ENCODE results near the gene TEX29.

The TEX29 gene

DNA sequence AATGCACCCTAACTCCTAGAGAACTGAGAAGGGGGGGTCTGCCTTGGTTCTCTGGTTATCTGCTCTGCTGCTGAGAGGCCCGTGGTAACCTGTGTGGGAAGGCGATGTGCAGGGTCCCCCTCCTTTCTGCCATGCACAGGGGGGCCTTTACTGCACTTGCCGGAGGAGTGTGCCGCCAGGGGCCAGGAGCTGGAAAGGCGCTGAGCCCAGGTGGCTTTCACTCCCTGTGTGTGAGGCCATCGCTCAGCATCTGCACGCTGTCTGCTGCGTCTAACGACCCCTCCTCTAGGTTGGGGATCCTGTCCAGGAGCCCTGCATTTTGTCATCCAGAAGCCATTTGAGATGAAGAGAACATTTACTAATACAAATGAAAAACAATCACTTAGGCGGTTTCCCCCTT, 37.0 kb upstream of the TEX29 start:
- H3K27ac ChIP-seq (ENCODE audit: low read length), result no peak overlapping the region
- no peak for TF ChIP-seq EZH2 (IDR thresholded peaks at IDR 0.05; ENCODE audit: borderline replicate concordance, low read depth, low read length, severe bottlenecking)
- TF ChIP-seq, protein P1, sequence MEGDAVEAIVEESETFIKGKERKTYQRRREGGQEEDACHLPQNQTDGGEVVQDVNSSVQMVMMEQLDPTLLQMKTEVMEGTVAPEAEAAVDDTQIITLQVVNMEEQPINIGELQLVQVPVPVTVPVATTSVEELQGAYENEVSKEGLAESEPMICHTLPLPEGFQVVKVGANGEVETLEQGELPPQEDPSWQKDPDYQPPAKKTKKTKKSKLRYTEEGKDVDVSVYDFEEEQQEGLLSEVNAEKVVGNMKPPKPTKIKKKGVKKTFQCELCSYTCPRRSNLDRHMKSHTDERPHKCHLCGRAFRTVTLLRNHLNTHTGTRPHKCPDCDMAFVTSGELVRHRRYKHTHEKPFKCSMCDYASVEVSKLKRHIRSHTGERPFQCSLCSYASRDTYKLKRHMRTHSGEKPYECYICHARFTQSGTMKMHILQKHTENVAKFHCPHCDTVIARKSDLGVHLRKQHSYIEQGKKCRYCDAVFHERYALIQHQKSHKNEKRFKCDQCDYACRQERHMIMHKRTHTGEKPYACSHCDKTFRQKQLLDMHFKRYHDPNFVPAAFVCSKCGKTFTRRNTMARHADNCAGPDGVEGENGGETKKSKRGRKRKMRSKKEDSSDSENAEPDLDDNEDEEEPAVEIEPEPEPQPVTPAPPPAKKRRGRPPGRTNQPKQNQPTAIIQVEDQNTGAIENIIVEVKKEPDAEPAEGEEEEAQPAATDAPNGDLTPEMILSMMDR (IDR thresholded peaks at IDR 0.05; ENCODE audit: borderline replicate concordance, extremely low read depth, low read length, poor library complexity, severe bottlenecking), result no peak
- H3K4me2 ChIP-seq (ENCODE audit: insufficient read depth, low read length), result no peak overlapping the region
- H3K36me3 ChIP-seq (ENCODE audit: insufficient read depth, low read length), result peaks cover 97% of the 10 kb centered on the region
- H3K9me3 ChIP-seq (ENCODE audit: insufficient read depth, low read length, severe bottlenecking), result no peaks in the 10 kb centered on the region
- no peak overlapping the region for H3K4me3 ChIP-seq (ENCODE audit: low read depth in 1 of 2, low read length in 2 of 2)
- H3K9ac ChIP-seq (ENCODE audit: low read depth, low read length), result no peak overlapping the region
- no peaks in the 10 kb centered on the region for H3K27me3 ChIP-seq (ENCODE audit: insufficient read depth, low read length, poor library complexity)
- H4K20me1 ChIP-seq (ENCODE audit: insufficient read depth, low read length), result peaks cover 39% of the 10 kb centered on the region
- ATAC-seq (ENCODE audit: insufficient read depth, low read depth) (no peak), DNase-seq (no peak)
- peaks cover 11% of the 10 kb centered on the region for H3K79me2 ChIP-seq (ENCODE audit: insufficient read depth, low read length)
- no peaks in the 10 kb centered on the region for H3K4me1 ChIP-seq (ENCODE audit: insufficient read depth, low read length)
- no peak overlapping the region for H2AFZ ChIP-seq (ENCODE audit: low read depth, low read length)

DNA sequence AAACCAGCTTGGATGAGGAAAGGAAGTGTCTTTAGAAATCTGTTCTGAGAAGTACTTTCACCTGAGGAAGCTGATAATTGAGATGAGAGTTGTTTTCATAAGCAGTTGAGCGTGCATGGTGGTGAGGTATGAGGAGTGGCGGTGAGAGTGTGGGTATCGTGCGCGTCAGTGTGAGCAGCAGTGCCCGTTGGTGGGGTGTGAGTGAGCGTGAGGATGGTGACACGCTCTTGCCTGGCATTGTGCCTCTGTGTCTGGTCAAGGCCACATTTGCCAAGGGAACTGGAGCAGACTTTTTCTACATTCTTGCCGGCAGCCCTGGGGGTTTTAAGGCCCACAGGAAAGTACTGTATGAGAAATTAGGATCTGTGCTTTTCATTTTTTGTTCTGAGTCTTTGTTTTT, 36.5 kb upstream of the TEX29 start:
- H3K4me2 ChIP-seq (ENCODE audit: insufficient read depth, low read length), result no peak overlapping the region
- no peak overlapping the region for H2AFZ ChIP-seq (ENCODE audit: low read depth, low read length)
- no peaks in the 10 kb centered on the region for H3K27me3 ChIP-seq (ENCODE audit: insufficient read depth, low read length, poor library complexity)
- ATAC-seq (ENCODE audit: insufficient read depth, low read depth) (no peak), DNase-seq (no peak)
- H3K9ac ChIP-seq (ENCODE audit: low read depth, low read length), result no peak overlapping the region
- H3K4me3 ChIP-seq (ENCODE audit: low read depth in 1 of 2, low read length in 2 of 2), result no peak overlapping the region
- TF ChIP-seq, protein P1 (IDR thresholded peaks at IDR 0.05; ENCODE audit: borderline replicate concordance, extremely low read depth, low read length, poor library complexity, severe bottlenecking), result no peak
- peaks cover 6% of the 10 kb centered on the region; the same call in 1 of the 2 replicates for H3K79me2 ChIP-seq (ENCODE audit: insufficient read depth, low read length)
- peaks cover 93% of the 10 kb centered on the region for H3K36me3 ChIP-seq (ENCODE audit: insufficient read depth, low read length)
- no peaks in the 10 kb centered on the region for H3K4me1 ChIP-seq (ENCODE audit: insufficient read depth, low read length)
- no peaks in the 10 kb centered on the region for H3K9me3 ChIP-seq (ENCODE audit: insufficient read depth, low read length, severe bottlenecking)
- H4K20me1 ChIP-seq (ENCODE audit: insufficient read depth, low read length), result peaks cover 35% of the 10 kb centered on the region
- no peak overlapping the region for H3K27ac ChIP-seq (ENCODE audit: low read length)

DNA sequence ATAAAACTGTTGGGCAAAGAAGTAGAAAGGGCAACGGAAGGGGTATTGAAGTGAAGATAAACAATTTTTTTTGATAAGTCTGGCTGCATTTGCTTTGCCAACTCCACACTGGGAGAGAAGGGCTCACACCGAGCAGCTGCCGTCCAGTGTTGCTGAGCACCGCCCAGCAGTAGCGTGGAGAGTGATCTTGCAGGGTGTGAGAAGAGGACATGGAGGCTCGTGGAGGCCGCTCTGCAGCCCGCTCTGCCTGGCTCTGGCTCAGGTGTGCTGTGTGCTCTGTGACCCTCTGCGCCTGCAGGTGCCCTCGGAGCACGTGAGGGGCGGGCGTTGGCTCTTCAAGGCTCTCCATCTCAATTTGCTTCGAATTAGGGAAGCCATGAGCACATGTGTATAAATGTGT, 35.9 kb upstream of the TEX29 start:
- no peak for DNase-seq
- H3K9ac ChIP-seq (ENCODE audit: low read depth, low read length), result no peak overlapping the region
- H3K79me2 ChIP-seq (ENCODE audit: insufficient read depth, low read length), result peaks cover 4% of the 10 kb centered on the region; the same call in 1 of the 2 replicates
- H2AFZ ChIP-seq (ENCODE audit: low read depth, low read length), result no peak overlapping the region
- H3K36me3 ChIP-seq (ENCODE audit: insufficient read depth, low read length), result peaks cover 93% of the 10 kb centered on the region
- peaks cover 34% of the 10 kb centered on the region for H4K20me1 ChIP-seq (ENCODE audit: insufficient read depth, low read length)
- no peak overlapping the region for H3K27ac ChIP-seq (ENCODE audit: low read length)
- H3K27me3 ChIP-seq (ENCODE audit: insufficient read depth, low read length, poor library complexity), result no peaks in the 10 kb centered on the region
- H3K9me3 ChIP-seq (ENCODE audit: insufficient read depth, low read length, severe bottlenecking), result no peaks in the 10 kb centered on the region
- H3K4me1 ChIP-seq (ENCODE audit: insufficient read depth, low read length), result no peaks in the 10 kb centered on the region
- TF ChIP-seq EZH2 (IDR thresholded peaks at IDR 0.05; ENCODE audit: borderline replicate concordance, low read depth, low read length, severe bottlenecking), result no peak
- TF ChIP-seq, protein P1 (IDR thresholded peaks at IDR 0.05; ENCODE audit: borderline replicate concordance, extremely low read depth, low read length, poor library complexity, severe bottlenecking), result no peak
- no peak for ATAC-seq (ENCODE audit: insufficient read depth, low read depth)
- H3K4me3 ChIP-seq (ENCODE audit: low read depth in 1 of 2, low read length in 2 of 2), result no peak overlapping the region
- no peak overlapping the region for H3K4me2 ChIP-seq (ENCODE audit: insufficient read depth, low read length)

DNA sequence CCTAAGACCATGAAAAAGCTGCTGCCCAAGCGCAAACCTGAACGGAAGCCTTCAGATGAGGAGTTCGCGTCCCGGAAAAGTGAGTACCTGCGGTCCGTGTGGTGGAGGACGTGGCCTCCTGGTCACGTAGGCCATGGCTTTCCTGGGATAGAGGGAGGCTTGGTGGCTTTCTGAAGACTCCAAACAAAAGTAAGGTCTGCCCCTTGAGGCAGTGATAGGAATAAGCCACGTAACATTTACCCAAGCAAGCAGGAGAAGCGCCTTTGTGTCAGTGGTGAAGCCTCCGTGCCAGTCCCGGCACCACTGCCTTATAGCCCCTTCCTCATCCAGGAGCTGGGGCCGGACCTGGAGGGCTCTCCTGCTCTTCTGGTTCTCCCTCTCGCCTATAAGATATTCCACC, 34.3 kb upstream of the TEX29 start:
- H3K27me3 ChIP-seq (ENCODE audit: insufficient read depth, low read length, poor library complexity), result no peaks in the 10 kb centered on the region
- no peaks in the 10 kb centered on the region for H3K4me1 ChIP-seq (ENCODE audit: insufficient read depth, low read length)
- no peak overlapping the region for H3K27ac ChIP-seq (ENCODE audit: low read length)
- ATAC-seq (ENCODE audit: insufficient read depth, low read depth) (no peak), DNase-seq (no peak)
- peaks cover 94% of the 10 kb centered on the region for H3K36me3 ChIP-seq (ENCODE audit: insufficient read depth, low read length)
- H4K20me1 ChIP-seq (ENCODE audit: insufficient read depth, low read length), result peaks cover 34% of the 10 kb centered on the region
- H3K79me2 ChIP-seq (ENCODE audit: insufficient read depth, low read length), result peaks cover 4% of the 10 kb centered on the region; the same call in 1 of the 2 replicates
- no peak overlapping the region for H3K4me3 ChIP-seq (ENCODE audit: low read depth in 1 of 2, low read length in 2 of 2)
- no peaks in the 10 kb centered on the region for H3K9me3 ChIP-seq (ENCODE audit: insufficient read depth, low read length, severe bottlenecking)
- TF ChIP-seq, protein P1 (IDR thresholded peaks at IDR 0.05; ENCODE audit: borderline replicate concordance, extremely low read depth, low read length, poor library complexity, severe bottlenecking), result peak; percentile 33
- no peak for TF ChIP-seq EZH2 (IDR thresholded peaks at IDR 0.05; ENCODE audit: borderline replicate concordance, low read depth, low read length, severe bottlenecking)
- H3K9ac ChIP-seq (ENCODE audit: low read depth, low read length), result no peak overlapping the region
- no peak overlapping the region for H2AFZ ChIP-seq (ENCODE audit: low read depth, low read length)
- H3K4me2 ChIP-seq (ENCODE audit: insufficient read depth, low read length), result no peak overlapping the region
